Osteocyte (in vitro differentiated cells): ENCODE results near the gene RPTN. TPM values are rescaled to one million over a fixed set of nuclear protein-coding genes. Genes with fewer than 3 reads are reported as not detected.

Experiments
- DNase-seq: peaks from one replicate; pipeline ENCODE4 v3.0.0; 2021; ENCODE audit warnings: mixed read lengths; ENCODE audit not compliant: unreplicated experiment; ENCODE audit errors: extremely low spot score
- H3K27ac Mint-ChIP-seq: one replicate; pipeline ENCODE4 v1.8.0; 2021; ENCODE audit warnings: mild to moderate bottlenecking, mixed read lengths; ENCODE audit not compliant: unreplicated experiment
- H3K27me3 Mint-ChIP-seq: one replicate; pipeline ENCODE4 v1.8.0; 2021; ENCODE audit warnings: mixed read lengths; ENCODE audit not compliant: unreplicated experiment
- H3K36me3 Mint-ChIP-seq: one replicate; pipeline ENCODE4 v1.8.0; 2021; ENCODE audit warnings: mixed read lengths; ENCODE audit not compliant: unreplicated experiment
- H3K4me1 Mint-ChIP-seq: one replicate; pipeline ENCODE4 v1.8.0; 2021; ENCODE audit warnings: mixed read lengths; ENCODE audit not compliant: unreplicated experiment
- H3K4me3 Mint-ChIP-seq: one replicate; pipeline ENCODE4 v1.8.0; 2021; ENCODE audit warnings: mild to moderate bottlenecking, moderate library complexity, mixed read lengths; ENCODE audit not compliant: unreplicated experiment
- H3K9me3 Mint-ChIP-seq: one replicate; pipeline ENCODE4 v1.8.0; 2021; ENCODE audit warnings: mixed read lengths; ENCODE audit not compliant: unreplicated experiment
- total RNA-seq: library from RNA; stranded (reverse); gene quantifications from 2 replicates; pipeline ENCODE4 v1.2.1, GENCODE V29; 2021
- TF ChIP-seq, protein P1 (sequence below): fragments of 200-600 bp; sonication (generic); IDR thresholded peaks from 2 replicates; pipeline ENCODE4 v1.5.0; 2021; ENCODE audit warnings: antibody characterized with exemption, mild to moderate bottlenecking, moderate library complexity

The RPTN gene
- total RNA-seq, 1 donor from 2014 or later: not detected

DNA sequence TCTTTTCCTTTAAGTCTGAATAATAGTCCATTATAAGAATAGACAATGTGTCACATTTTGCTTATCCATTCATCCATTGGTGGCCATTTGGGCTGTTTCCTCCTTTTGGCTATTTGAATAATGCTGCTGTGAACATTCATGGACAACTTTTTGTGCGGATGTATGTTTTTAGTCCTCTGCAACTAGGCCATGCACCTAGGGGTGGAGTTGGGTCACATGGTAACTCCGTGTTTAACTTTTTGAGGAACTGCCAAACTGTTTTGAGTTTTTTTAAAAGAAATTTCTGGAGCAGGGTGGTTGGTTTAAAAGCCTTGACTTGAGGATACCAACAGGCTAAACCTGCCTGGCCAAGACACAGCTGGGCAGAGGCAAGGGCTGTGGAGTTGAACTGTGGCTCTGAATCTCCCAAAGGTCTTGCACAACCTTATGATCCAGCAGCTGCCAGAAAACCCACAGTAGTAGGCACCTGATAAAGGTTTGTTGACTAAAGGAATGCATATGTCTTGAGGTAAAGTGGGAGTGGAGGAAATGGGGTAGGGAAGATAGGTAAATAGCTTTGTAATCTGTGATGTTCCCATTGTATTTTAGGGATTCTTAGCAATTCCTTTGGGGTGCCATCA, 5.6 kb upstream of the RPTN start:
- H3K27ac Mint-ChIP-seq: no peak overlapping the region
- H3K4me1 Mint-ChIP-seq: peaks cover 3% of the 10 kb centered on the region
- TF ChIP-seq, protein P1, sequence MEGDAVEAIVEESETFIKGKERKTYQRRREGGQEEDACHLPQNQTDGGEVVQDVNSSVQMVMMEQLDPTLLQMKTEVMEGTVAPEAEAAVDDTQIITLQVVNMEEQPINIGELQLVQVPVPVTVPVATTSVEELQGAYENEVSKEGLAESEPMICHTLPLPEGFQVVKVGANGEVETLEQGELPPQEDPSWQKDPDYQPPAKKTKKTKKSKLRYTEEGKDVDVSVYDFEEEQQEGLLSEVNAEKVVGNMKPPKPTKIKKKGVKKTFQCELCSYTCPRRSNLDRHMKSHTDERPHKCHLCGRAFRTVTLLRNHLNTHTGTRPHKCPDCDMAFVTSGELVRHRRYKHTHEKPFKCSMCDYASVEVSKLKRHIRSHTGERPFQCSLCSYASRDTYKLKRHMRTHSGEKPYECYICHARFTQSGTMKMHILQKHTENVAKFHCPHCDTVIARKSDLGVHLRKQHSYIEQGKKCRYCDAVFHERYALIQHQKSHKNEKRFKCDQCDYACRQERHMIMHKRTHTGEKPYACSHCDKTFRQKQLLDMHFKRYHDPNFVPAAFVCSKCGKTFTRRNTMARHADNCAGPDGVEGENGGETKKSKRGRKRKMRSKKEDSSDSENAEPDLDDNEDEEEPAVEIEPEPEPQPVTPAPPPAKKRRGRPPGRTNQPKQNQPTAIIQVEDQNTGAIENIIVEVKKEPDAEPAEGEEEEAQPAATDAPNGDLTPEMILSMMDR: no peak

DNA sequence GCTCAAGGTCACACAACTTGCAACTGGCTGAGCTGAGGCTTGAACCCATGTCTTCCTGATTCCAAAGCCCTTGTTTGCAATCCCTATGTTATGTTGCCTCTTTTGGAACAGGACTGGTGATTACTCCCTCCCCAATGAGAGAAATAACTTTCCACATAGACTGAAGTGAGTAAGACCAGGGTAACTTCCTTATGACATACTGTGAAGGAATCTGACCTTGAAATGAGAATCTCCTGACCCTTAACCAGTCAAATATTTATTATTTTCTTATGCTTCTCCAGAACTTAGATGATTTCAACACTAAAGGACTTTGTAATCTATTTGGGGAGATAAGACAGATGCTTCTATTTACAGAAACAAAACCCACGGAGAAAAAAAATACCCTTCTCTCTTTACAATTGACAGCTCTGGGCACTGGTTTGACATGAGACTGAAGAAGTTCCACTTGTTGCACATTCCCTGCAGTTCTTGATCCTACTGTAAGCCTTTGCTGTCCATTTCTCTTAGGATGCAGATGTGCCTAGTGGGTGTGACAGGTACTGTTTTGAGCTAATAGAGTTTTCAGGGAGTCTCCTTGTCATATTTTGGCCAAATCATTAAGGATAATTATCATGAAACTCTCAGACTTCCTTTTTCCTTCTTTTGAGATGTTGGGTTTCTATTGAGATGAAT, 3.9 kb upstream of the RPTN start:
- peaks cover 3% of the 10 kb centered on the region for H3K4me1 Mint-ChIP-seq
- no peaks in the 10 kb centered on the region for H3K36me3 Mint-ChIP-seq
- peaks cover 29% of the 10 kb centered on the region for H3K27me3 Mint-ChIP-seq
- TF ChIP-seq, protein P1: no peak
- H3K4me3 Mint-ChIP-seq: no peak overlapping the region
- no peak for DNase-seq
- H3K27ac Mint-ChIP-seq: no peak overlapping the region
- H3K9me3 Mint-ChIP-seq: no peaks in the 10 kb centered on the region

More for the DNA sequence above, 5.6 kb upstream of the RPTN start:
- H3K27me3 Mint-ChIP-seq: peaks cover 36% of the 10 kb centered on the region
- H3K9me3 Mint-ChIP-seq: no peaks in the 10 kb centered on the region
- no peak for DNase-seq
- H3K4me3 Mint-ChIP-seq: no peak overlapping the region
- no peaks in the 10 kb centered on the region for H3K36me3 Mint-ChIP-seq

DNA sequence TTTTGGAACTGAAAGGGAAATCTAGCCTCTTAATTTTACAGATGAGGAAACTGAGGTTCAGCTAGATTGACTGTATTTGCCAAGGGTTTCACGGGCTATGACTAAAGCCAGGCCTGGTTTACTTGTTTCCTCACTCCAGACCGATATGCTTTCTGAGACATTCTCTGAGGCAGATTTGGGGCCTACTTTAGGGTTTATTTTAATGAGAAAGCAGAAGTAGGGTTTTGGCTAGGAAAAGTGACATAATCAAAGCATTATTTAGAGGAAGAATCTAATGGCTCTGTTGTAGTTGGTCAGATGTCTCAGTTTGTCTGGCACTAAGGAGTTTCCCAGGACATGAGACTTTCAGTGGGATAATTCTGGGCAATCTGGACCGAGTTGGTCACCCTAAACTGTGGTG, 1.5 kb upstream of the RPTN start:
- Mint-ChIP-seq H3K4me1 (peaks cover 3% of the 10 kb centered on the region), H3K9me3 (no peaks in the 10 kb centered on the region), H3K27me3 (peaks cover 20% of the 10 kb centered on the region), H3K36me3 (no peaks in the 10 kb centered on the region), H3K27ac (no peak overlapping the region), H3K4me3 (no peak overlapping the region)
- TF ChIP-seq, protein P1: no peak
- no peak for DNase-seq

DNA sequence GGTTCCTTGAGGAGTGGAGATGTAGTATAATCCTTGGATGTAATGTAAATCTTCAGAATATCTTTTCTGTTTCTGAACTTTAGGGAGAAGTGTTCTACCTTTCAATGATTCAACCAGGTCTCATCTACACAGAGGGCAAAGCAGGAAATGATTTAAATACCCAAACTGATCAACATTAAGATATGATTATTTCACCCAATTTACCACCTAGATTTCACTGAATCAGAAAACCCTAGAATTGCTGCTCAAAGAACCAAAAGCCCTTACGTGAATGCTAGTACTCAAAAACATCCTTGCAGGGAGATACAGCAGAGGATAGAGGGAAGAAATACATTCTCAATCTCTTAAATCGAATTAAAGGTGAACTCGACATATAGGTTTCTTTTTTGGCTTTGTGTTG, 5.0 kb downstream of the RPTN start:
- no peaks in the 10 kb centered on the region for H3K4me1 Mint-ChIP-seq
- TF ChIP-seq, protein P1: no peak
- no peaks in the 10 kb centered on the region for H3K27me3 Mint-ChIP-seq
- no peak overlapping the region for H3K27ac Mint-ChIP-seq
- H3K9me3 Mint-ChIP-seq: no peaks in the 10 kb centered on the region
- DNase-seq: no peak
- no peak overlapping the region for H3K4me3 Mint-ChIP-seq
- no peaks in the 10 kb centered on the region for H3K36me3 Mint-ChIP-seq

DNA sequence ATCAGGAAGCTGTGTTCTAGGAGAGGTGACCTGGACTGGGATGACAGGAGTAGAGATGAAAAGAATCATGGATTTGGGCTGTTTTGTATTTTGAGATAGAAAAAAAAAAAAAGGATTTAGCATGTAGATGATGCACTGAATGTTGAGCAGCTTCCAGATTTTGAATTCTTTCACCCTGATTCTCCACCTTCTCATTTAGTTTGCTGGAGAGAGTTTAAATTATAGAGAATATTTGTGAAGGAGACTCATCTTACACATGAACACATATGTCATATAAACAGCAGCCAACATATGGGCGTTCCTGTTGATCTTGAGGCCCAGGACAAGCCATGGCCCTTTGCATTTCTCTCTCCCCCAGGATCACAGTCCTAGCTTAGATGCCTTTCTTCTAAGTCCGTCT, 7.4 kb downstream of the RPTN start:
- H3K9me3 Mint-ChIP-seq: no peaks in the 10 kb centered on the region
- TF ChIP-seq, protein P1: no peak
- no peaks in the 10 kb centered on the region for H3K36me3 Mint-ChIP-seq
- no peak overlapping the region for H3K27ac Mint-ChIP-seq
- H3K4me1 Mint-ChIP-seq: no peaks in the 10 kb centered on the region
- no peak for DNase-seq
- no peaks in the 10 kb centered on the region for H3K27me3 Mint-ChIP-seq
- H3K4me3 Mint-ChIP-seq: no peak overlapping the region
